Inflammatory macrophage treated with lipopolysaccharide for 1 hour (primary cell): Measurements from ENCODE around the gene ZNF426.
"Not testable (repeated sequence)": the region's sequence is repeated elsewhere in the genome, so short reads cannot be mapped to it uniquely, and the experiment has no call there.

Experiments used
- DNase-seq, 2 donors: peaks; one replicate each; pipeline ENCODE4 v3.0.0-alpha.2; 2020 to 2022

ZNF426 gene

GRCh38 chr19:9538183-9539058 lies at the start of gene ZNF426:
TSS of gene ZNF426 (minus strand) at chr19:9538645. CDS start at chr19:9536232, 2,413 bp downstream.
- peak; percentile 83 to 93 for DNase-seq

DNA sequence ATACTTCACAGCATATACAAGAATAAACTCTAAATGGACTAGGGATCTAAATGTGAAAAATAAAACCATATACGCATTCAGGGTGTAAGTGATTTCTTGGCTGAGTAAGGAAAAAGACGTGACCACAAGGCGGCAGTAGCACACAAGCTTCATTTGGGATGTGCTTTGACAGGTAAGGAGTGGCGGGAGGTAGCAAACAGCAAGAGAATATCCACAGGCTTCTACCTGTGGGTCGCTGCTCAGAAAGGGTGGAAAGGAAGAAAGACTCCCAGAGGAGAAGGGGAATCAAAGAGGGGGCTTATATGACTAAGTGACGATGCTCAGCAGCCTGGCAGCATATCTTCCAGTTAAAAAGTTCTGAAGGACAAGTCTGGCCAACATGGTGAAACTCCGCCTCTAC lies 48.3 kb upstream of the ZNF426 start:
- DNase-seq = peak; percentile 44 to 85

GRCh38 chr19:9584073-9584833 lies 45.8 kb upstream of the ZNF426 start, which contains the start of gene ZNF121:
TSS of gene ZNF121 (minus strand) at chr19:9584504. CDS start at chr19:9568097, 16,407 bp downstream.
- peak; percentile 65 to 91 for DNase-seq

DNA sequence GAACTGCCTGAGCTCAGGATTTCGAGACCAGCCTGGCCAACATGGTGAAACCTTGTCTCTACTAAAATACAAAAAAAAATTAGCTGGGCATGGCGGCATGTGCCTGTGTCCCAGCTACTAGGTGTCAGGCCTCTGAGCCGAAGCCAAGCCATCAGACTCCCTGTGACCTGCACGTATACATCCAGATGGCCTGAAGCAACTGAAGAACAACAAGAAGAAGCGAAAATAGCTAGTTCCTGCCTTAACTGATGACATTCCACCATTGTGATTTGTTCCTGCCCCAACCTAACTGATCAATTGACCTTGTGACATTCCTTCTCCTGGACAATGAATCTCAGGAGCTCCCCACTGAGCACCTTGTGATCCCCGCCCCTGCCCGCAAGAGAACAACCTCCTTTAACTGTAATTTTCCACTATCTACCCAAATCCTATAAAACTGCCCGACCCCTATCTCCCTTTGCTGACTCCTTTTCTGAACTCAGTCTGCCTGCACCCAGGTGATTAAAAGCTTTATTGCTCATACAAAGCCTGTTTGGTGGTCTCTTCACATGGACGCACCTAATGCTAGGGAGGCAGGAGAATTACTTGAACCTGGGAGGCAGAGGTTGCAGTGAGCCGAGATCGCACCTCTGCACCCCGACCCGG lies 43.8 kb upstream of the ZNF426 start:
- not testable (repeated sequence) for DNase-seq

- DNase-seq = no peak
These were observed 42.3 kb upstream of the ZNF426 start for GRCh38 chr19:9580728-9581127.

DNA sequence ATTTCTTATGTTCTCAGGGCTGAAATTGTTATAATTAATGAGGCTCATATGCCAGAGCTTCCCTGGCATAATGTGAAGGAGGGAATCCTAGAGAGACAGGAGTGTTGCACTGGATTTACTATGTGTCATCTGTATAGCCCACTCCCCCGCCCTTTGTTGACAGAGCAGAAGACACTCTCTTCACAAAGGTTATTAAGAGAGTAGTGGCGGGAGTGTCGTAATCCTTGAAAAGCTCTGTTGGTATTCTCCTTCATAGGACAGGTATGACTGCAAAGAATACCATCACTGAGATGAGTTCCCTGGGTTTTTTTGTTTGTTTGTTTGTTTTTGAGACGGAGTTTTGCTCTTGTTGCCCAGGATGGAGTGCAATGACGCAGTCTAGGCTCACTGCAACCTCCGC lies 31.8 kb upstream of the ZNF426 start:
- DNase-seq = no peak

- DNase-seq = peak; percentile 36 to 38
These were observed 28.3 kb upstream of the ZNF426 start for GRCh38 chr19:9566729-9567128.

DNA sequence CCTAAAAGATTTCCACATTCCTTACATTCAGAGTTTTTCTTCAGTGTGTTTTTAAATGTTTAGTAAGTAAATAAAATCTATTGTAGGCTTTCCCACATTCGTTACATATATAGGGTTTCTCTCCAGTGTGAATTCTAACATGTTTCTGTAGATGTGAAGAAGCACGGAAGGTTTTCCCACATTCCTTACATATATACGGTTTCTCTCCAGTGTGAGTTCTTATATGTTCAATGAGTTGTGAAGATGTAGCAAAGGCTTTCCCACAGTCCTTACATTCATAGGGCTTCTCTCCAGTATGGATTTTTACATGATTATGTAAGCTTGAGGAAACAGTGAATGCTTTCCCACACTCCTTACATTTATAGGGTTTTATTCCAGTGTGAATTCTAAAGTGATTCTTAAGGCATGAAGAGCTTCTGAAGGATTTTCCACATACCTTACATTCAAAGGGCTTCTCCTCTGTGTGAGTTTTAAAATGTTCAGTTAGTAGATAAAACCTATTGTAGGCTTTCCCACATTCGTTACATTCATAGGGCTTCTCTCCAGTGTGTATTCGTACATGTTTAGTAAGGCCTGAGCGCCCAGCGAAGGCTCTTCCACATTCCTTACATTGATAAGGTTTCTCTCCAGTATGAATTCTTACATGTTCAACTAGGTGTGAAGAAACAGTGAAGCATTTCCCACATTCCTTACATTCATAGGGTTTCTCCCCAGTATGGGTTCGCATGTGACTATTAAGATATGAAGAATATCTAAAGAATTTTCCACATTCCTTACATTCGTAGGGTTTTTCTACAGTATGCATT lies 27.7 kb upstream of the ZNF426 start:
- DNase-seq = no peak

GRCh38 chr19:9552536-9553274 lies 14.3 kb upstream of the ZNF426 start:
- no peak for DNase-seq

DNA sequence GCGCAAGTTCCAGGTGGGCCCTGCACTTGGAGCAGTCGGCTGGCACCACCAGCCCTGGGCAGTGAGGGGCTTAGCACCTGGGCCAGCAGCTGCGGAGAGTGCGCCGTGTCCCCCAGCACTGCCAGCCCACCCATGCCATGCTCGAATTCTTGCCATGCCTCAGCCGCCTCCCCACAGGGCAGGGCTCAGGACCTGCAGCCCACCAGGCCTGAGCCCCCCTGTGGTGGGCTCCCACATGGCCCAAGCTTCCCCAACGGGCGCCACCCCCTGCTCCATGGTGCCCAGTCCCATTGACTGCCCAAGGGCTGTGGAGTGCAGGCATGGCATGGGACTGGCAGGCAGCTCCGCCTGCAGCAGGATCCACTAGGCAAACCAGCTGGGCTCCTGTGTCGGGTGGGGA lies 9.4 kb upstream of the ZNF426 start:
- DNase-seq = no peak

GRCh38 chr19:9541281-9541680 lies 2.8 kb upstream of the ZNF426 start:
- not testable (repeated sequence) for DNase-seq

GRCh38 chr19:9539921-9540320 lies 1.5 kb upstream of the ZNF426 start:
- not testable (repeated sequence) for DNase-seq

DNA sequence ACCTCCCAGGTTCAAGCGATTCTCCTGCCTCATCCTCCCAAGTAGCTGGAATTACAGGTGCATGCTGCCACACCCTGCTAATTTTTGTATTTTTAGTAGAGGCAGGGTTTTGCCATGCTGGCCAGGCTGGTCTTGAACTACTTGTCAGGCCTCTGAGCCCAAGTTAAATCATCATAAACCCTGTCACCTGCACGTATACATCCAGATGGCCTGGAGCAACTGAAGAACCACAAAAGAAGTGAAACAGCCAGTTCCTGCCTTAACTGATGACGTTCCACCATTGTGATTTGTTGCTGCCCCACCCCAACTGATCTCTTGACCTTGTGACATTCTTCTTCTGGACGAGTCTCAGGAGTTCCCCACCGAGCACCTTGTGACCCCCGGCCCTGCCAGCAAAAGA lies 756 bp upstream of the ZNF426 start:
- DNase-seq = not testable (repeated sequence)

- no peak for DNase-seq
These were observed 2.5 kb downstream of the ZNF426 start for GRCh38 chr19:9535934-9536333.

DNA sequence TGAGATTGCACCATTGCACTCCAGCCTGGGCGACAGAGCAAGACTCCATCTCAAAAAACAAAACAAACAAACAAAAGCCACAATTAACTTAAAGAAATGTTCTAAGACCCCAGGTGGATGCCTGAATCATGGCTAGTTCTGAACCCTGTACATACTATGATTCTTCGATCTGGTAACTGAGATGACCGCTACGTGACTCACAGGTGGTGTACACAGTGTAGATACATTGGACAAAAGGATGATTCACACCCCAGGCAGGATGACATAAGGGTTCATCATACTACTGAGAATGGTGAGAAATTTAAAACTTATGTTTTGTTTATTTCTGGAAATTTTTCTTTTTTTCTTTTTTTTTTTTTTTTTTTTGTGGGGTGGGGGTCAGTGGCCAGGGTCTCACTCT lies 6.5 kb downstream of the ZNF426 start:
- DNase-seq = no peak

DNA sequence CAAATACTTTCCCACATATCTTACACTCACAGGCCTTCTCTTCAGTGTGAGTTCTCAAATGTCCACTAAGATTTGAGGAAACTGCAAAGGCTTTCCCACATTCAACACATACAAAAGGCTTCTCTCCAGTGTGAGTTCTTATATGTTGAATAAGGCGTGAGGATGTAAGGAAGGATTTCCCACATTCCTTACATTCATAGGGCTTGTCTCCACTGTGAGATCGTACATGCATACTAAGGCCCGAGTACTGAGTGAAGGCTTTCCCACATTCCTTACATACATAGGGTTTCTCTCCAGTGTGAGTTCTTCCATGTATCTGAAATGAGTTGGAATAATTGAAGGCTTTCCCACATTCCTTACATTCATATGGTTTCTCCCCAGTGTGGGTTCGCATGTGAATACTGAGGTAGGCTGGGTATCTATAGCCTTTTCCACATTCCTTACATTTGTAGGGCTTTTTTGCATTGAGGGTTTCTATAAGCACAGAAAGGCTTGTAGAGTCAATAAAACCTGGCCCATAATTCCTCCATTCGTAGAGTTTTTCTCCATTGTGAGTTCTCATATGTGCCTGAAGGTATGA lies 9.6 kb downstream of the ZNF426 start:
- no peak for DNase-seq

GRCh38 chr19:9523885-9524474 lies 14.5 kb downstream of the ZNF426 start:
- no peak for DNase-seq

DNA sequence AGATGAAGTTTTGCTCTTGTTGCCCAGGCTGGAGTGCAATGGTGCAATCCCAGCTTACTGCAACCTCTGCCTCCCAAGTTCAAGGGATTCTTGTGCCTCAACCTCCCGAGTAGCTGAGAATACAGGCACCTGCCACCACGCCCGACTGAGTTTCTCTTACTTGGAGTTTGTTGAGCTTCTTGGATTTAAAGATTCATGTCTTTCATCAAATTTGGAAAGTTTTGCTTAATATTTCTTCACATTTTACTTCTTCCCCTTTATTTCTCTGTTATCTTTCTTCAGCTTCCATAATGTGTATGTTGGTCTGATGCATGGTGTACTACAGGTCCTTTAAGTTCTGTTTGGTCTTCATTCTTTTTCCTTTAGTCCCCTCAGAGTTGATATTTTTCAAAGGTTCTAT lies 31.2 kb downstream of the ZNF426 start:
- no peak for DNase-seq

DNA sequence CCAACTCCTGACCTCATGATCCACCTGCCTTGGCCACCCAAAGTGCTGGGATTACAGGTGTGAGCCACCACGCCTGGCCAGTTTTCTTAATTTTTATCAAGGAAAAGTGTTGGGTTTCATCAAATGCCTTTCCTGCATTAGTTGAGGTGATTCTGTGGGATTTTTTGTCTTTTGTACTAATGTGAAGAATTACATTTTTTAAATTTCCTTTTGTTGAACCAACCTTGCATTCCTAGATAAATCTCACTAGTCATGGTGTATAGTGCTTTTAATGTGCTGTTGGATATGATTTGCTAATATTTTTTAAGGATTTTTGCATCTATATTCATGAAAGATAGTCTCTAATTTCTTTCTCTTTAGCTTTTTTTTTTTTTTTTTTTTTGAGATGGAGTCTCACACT lies 37.6 kb downstream of the ZNF426 start:
- no peak for DNase-seq

GRCh38 chr19:9498183-9498902 lies 40.1 kb downstream of the ZNF426 start, which contains the start of gene ZNF560:
TSS of gene ZNF560 (minus strand) at chr19:9498616. CDS start at chr19:9475313, 23,303 bp downstream.
- DNase-seq = peak in 1 of 2 donors; percentile 13
